ENCODE data around the gene CD22. TPM values are rescaled to one million over a fixed set of nuclear protein-coding genes. Genes with fewer than 3 reads are reported as not detected.

Gene CD22
- total and polyA plus RNA-seq, 8 donors: 0.32 to 2.1 (median 0.71) TPM

GRCh38 chr19:35341565-35342225 lies 12.7 kb downstream of the CD22 start:
- intact Hi-C loops (cut with DNase I): loop anchor here in 1 of 3 donors (10.0 kb wide), 1 partner anchor 133 kb away; no protein-coding TSS in a partner anchor
- DNase-seq (no peak), FAIRE-seq (no peak), ATAC-seq (no peak)
- WGBS, 2 donors: 77 to 83% methylated on average over 14 of the region's 14 CpGs
- Histone ChIP-seq H3K4me3 (no peak overlapping the region), H3K27ac (no peak overlapping the region), H3K36me3 (no peaks in the 10 kb centered on the region), H3K27me3 (no peaks in the 10 kb centered on the region), H3K9me3 (no peaks in the 10 kb centered on the region), H3K4me1 (no peaks in the 10 kb centered on the region)
- TF ChIP-seq CTCF (IDR thresholded peaks at IDR 0.05): no peak

GRCh38 chr19:35342430-35342829 lies 13.4 kb downstream of the CD22 start:
- FAIRE-seq: no peak
- H3K36me3 ChIP-seq: no peaks in the 10 kb centered on the region
- peak in 2 of 4 donors; percentile 41 to 63 for ATAC-seq

GRCh38 chr19:35344511-35345031 lies 15.6 kb downstream of the CD22 start:
- no peaks in the 10 kb centered on the region for H3K27me3 ChIP-seq
- H3K36me3 ChIP-seq: no peaks in the 10 kb centered on the region
- WGBS, 2 donors: 70 to 77% methylated on average over 17 of the region's 17 CpGs
- ATAC-seq: no peak
- no peak overlapping the region for H3K4me3 ChIP-seq
- DNase-seq: peak in 1 of 6 donors; percentile 28
- no peak for FAIRE-seq
- no peak overlapping the region for H3K27ac ChIP-seq
- intact Hi-C loops (cut with DNase I): loop anchor here in 1 of 3 donors (10.0 kb wide), 1 partner anchor 130 kb away; no protein-coding TSS in a partner anchor
- no peaks in the 10 kb centered on the region for H3K4me1 ChIP-seq
- no peak for TF ChIP-seq CTCF (IDR thresholded peaks at IDR 0.05)
- no peaks in the 10 kb centered on the region for H3K9me3 ChIP-seq

More at GRCh38 chr19:35342430-35342829, 13.4 kb downstream of the CD22 start:
- Histone ChIP-seq H3K27ac (no peak overlapping the region), H3K4me1 (no peaks in the 10 kb centered on the region), H3K9me3 (no peaks in the 10 kb centered on the region), H3K27me3 (no peaks in the 10 kb centered on the region), H3K4me3 (no peak overlapping the region)
- DNase-seq: peak in 1 of 6 donors; percentile 26
- intact Hi-C loops (cut with DNase I): loop anchor here in 1 of 3 donors (10.0 kb wide), 1 partner anchor 132 kb away; no protein-coding TSS in a partner anchor
- TF ChIP-seq CTCF (IDR thresholded peaks at IDR 0.05): no peak
- WGBS, 2 donors: 56 to 62% methylated on average over 5 of the region's 5 CpGs

- FAIRE-seq (no peak), ATAC-seq (no peak), DNase-seq (peak in 1 of 6 donors; percentile 41)
- Histone ChIP-seq H3K9me3 (no peaks in the 10 kb centered on the region), H3K27me3 (no peaks in the 10 kb centered on the region), H3K4me1 (no peaks in the 10 kb centered on the region), H3K4me3 (no peak overlapping the region), H3K27ac (no peak overlapping the region), H3K36me3 (no peaks in the 10 kb centered on the region)
- 50 to 67% methylated on average over 11 of the region's 11 CpGs for WGBS, 2 donors
- intact Hi-C loops (cut with DNase I): loop anchor here in 1 of 3 donors (10.0 kb wide), 1 partner anchor 129 kb away; no protein-coding TSS in a partner anchor
- no peak for TF ChIP-seq CTCF (IDR thresholded peaks at IDR 0.05)
These were observed 16.7 kb downstream of the CD22 start for GRCh38 chr19:35345671-35346111.

Measured in pancreas (tissue), 10 donors.